A673 (cell line): ENCODE results near the gene ZMYM1.

ENCODE experiments used
- CTCF ChIP-seq: fragments of 300-800, 200-600 bp; sonication (generic); conservative IDR thresholded peaks from 2 replicates; pipeline ENCODE4 v1.5.1; 2017; ENCODE audit warnings: low read depth, mild to moderate bottlenecking, antibody characterized with exemption, low read length, moderate library complexity, mixed read lengths
- EZH2 ChIP-seq: fragments of 200-600 bp; sonication (generic); IDR thresholded peaks from 2 replicates; pipeline ENCODE4 v1.6.1; 2017; ENCODE audit warnings: borderline replicate concordance, low read depth, mild to moderate bottlenecking, mixed read lengths, antibody characterized with exemption, low read length; ENCODE audit not compliant: poor library complexity, severe bottlenecking

DNA sequence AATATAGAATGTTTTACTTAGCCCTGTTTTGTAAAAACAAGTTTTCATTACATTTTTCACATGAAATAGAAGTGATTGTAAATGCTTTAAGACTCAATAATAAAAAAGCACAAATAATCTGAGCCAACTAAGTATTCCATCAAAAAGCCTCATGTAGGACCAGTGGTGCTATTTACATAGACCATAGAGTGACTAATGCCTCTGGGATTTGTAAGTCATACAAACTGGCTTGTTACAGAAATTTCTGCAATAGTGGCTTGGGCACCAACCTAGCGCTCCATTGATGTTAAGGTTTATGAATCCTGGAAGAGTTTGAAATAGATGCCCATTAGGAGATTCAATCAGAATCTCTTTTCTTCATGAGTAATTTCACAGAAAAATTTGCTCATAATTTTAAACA, 31.9 kb downstream of the ZMYM1 start:
- TF ChIP-seq CTCF (no peak), EZH2 (no peak)
